ENCODE results near the gene MAPK7. TPM values are rescaled to one million over a fixed set of nuclear protein-coding genes. Genes with fewer than 3 reads are reported as not detected.

The MAPK7 gene
- total RNA-seq, 4 donors from 2014 or later, result 15.3 to 112 (median 48.3) TPM

GRCh38 chr17:19374136-19374535, 4.2 kb upstream of the MAPK7 start:
- no peaks in the 10 kb centered on the region for H3K27me3 ChIP-seq
- no peak for DNase-seq
- intact Hi-C loops (cut with DNase I; ENCODE audit: low total_unique reads) (no loop called here), in situ Hi-C loops (cut with MboI; ENCODE audit: low pct_ligation_motif_present in 1 of 4, low pct_unique_long_range_greater_than_20kb in 1 of 4, low sequenced_read_pairs in 3 of 4) (loop anchor here in 3 of 4 donors (25.0 kb wide), 2 partner anchors 263 to 388 kb away; partner anchors contain the start of gene ALDH3A2 (in 1 of the 3))
- peaks cover 5 to 23% (median 10%) of the 10 kb centered on the region in 4 donors for H3K4me1 ChIP-seq
- H3K4me3 ChIP-seq, result no peak overlapping the region
- 84 to 90% methylated on average over 3 to 5 of the region's 5 CpGs for WGBS, 2 donors (ENCODE audit: low coverage in 1 of 2)
- no peak overlapping the region for H3K27ac ChIP-seq
- no peaks in the 10 kb centered on the region for H3K9me3 ChIP-seq
- no peaks in the 10 kb centered on the region for H3K36me3 ChIP-seq
- TF ChIP-seq EP300 (IDR thresholded peaks at IDR 0.05; ENCODE audit: low read depth), result no peak
- TF ChIP-seq CTCF (IDR thresholded peaks at IDR 0.05), result no peak
- TF ChIP-seq POLR2A (IDR thresholded peaks at IDR 0.05), result no peak
- TF ChIP-seq POLR2AphosphoS5 (IDR thresholded peaks at IDR 0.05), result no peak

DNA sequence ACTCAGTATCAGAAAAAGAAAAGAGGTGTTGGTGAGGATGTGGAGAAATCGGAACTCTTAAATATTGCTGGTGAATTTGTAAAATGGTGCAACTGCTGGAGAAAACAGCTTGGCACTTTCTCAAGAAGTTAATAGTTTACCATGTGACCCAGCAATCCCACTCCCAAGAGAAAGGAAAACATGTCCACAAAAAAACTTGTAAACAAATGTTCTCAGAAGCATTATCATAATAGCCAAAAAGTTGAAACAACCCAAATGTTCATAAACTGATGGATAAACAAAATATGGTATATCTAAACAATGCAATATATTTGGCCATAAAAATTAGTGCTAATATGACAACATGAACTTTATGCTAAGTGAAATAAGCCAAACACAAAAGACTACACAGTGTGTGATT, 2.6 kb upstream of the MAPK7 start:
- DNase-seq, result no peak
- Histone ChIP-seq H3K4me1 (peaks cover 6 to 21% (median 20%) of the 10 kb centered on the region in 4 donors), H3K27me3 (no peaks in the 10 kb centered on the region), H3K36me3 (peaks cover 0 to 10% (median 2%) of the 10 kb centered on the region in 4 donors), H3K27ac (no peak overlapping the region), H3K9me3 (no peaks in the 10 kb centered on the region), H3K4me3 (no peak overlapping the region)
- 88% methylated on average over 1 of the region's 1 CpG; no CpG with 5 or more reads in 1 of the 2 donors for WGBS, 2 donors (ENCODE audit: low coverage in 1 of 2)
- intact Hi-C loops (cut with DNase I; ENCODE audit: low total_unique reads) (loop anchor here (2.0 kb wide), 1 partner anchor 71 kb away; no protein-coding TSS in a partner anchor), in situ Hi-C loops (cut with MboI; ENCODE audit: low pct_ligation_motif_present in 1 of 4, low pct_unique_long_range_greater_than_20kb in 1 of 4, low sequenced_read_pairs in 3 of 4) (no loop called here)
- TF ChIP-seq POLR2AphosphoS5 (IDR thresholded peaks at IDR 0.05), result no peak
- TF ChIP-seq CTCF (IDR thresholded peaks at IDR 0.05), result no peak
- TF ChIP-seq EP300 (IDR thresholded peaks at IDR 0.05; ENCODE audit: low read depth), result no peak
- no peak for TF ChIP-seq POLR2A (IDR thresholded peaks at IDR 0.05)

GRCh38 chr17:19376811-19377210, 1.5 kb upstream of the MAPK7 start:
- H3K4me3 ChIP-seq, result peak overlapping the region in 3 of 4 donors; percentile 73 to 86 (median 82)
- intact Hi-C loops (cut with DNase I; ENCODE audit: low total_unique reads), result loop anchor here (2.0 kb wide), 1 partner anchor 70 kb away; no protein-coding TSS in a partner anchor
- no peak for DNase-seq

More at GRCh38 chr17:19376811-19377210, 1.5 kb upstream of the MAPK7 start:
- in situ Hi-C loops (cut with MboI; ENCODE audit: low pct_ligation_motif_present in 1 of 4, low pct_unique_long_range_greater_than_20kb in 1 of 4, low sequenced_read_pairs in 3 of 4), result no loop called here
- Histone ChIP-seq H3K36me3 (peaks cover 0 to 17% (median 4%) of the 10 kb centered on the region in 4 donors), H3K9me3 (no peaks in the 10 kb centered on the region), H3K4me1 (peaks cover 6 to 21% (median 19%) of the 10 kb centered on the region in 4 donors), H3K27me3 (no peaks in the 10 kb centered on the region), H3K27ac (peak overlapping the region; percentile 91 to 98 (median 95))
- WGBS, 2 donors (ENCODE audit: low coverage in 1 of 2), result 38 to 53% methylated on average over 2 of the region's 2 CpGs
- TF ChIP-seq POLR2AphosphoS5 (IDR thresholded peaks at IDR 0.05) (peak in 2 of 3 donors; percentile 25 to 34), CTCF (IDR thresholded peaks at IDR 0.05) (no peak), POLR2A (IDR thresholded peaks at IDR 0.05) (no peak), EP300 (IDR thresholded peaks at IDR 0.05; ENCODE audit: low read depth) (no peak)

All from transverse colon (tissue), 4 donors.